Erythroblast (primary cell): ENCODE measurements around the gene ATG9B.

Experiments used
- GATA1 ChIP-seq: IDR thresholded peaks from 2 replicates; pipeline ENCODE4 v1.6.1; 2011; ENCODE audit warnings: low read depth, mild to moderate bottlenecking, control low read depth, low read length, moderate library complexity
- POLR2A ChIP-seq: IDR thresholded peaks from 2 replicates; pipeline ENCODE4 v1.6.1; 2011; ENCODE audit warnings: mild to moderate bottlenecking, low read length

- TF ChIP-seq POLR2A (no peak), GATA1 (no peak)
Observed at GRCh38 chr7:150994141-150994837, 30.0 kb downstream of the ATG9B start.
